ENCODE results near the gene ATP2B3. TPM values are rescaled to one million over a fixed set of nuclear protein-coding genes. Genes with fewer than 3 reads are reported as not detected.

Gene ATP2B3
- polyA plus RNA-seq, 1 donor (not counting 4 experiments of a cell fraction or from before 2014, with no cell fraction given): not detected

GRCh38 chrX:153513265-153513664, 4.2 kb upstream of the ATP2B3 start:
- Histone ChIP-seq H3K9me1 (ENCODE audit: control insufficient read depth, extremely low read depth, insufficient read depth, low read length) (no peaks in the 10 kb centered on the region), H3K79me2 (ENCODE audit: control insufficient read depth, insufficient read depth, low read length) (no peaks in the 10 kb centered on the region), H3K4me2 (ENCODE audit: control insufficient read depth, extremely low read depth, insufficient read depth, low read depth, low read length) (no peak overlapping the region), H3K4me3 (ENCODE audit: control insufficient read depth in 2 of 3, extremely low read depth in 1 of 3, insufficient read depth in 2 of 3, low read depth in 1 of 3, low read length in 3 of 3) (no peak overlapping the region), H2AFZ (ENCODE audit: control insufficient read depth, low read length) (no peak overlapping the region), H3K36me3 (ENCODE audit: control insufficient read depth in 2 of 2, extremely low read depth in 1 of 2, insufficient read depth in 2 of 2, low read length in 2 of 2) (no peaks in the 10 kb centered on the region), H4K20me1 (ENCODE audit: control insufficient read depth, extremely low read depth, insufficient read depth, low read length) (no peaks in the 10 kb centered on the region), H3K27ac (ENCODE audit: control insufficient read depth, insufficient read depth, low read length) (no peak overlapping the region), H3K27me3 (ENCODE audit: control insufficient read depth, extremely low read depth, insufficient read depth, low read length) (peaks cover 34% of the 10 kb centered on the region), H3K4me1 (ENCODE audit: control insufficient read depth, extremely low read depth, insufficient read depth, low read length) (no peaks in the 10 kb centered on the region), H3K9me3 (ENCODE audit: control insufficient read depth, low read depth, low read length) (peaks cover 7% of the 10 kb centered on the region), H3K9ac (ENCODE audit: control insufficient read depth, extremely low read depth, insufficient read depth, low read length) (no peak overlapping the region)
- FAIRE-seq (no peak), DNase-seq (ENCODE audit: low read depth, low spot score) (no peak)
- dilution Hi-C loops (cut with MboI; ENCODE audit: extremely low pct_ligation_motif_present, low sequenced_read_pairs): no loop called here
- no peak for TF ChIP-seq EZH2 (IDR thresholded peaks at IDR 0.05; ENCODE audit: low read length)
- TF ChIP-seq, protein P1, sequence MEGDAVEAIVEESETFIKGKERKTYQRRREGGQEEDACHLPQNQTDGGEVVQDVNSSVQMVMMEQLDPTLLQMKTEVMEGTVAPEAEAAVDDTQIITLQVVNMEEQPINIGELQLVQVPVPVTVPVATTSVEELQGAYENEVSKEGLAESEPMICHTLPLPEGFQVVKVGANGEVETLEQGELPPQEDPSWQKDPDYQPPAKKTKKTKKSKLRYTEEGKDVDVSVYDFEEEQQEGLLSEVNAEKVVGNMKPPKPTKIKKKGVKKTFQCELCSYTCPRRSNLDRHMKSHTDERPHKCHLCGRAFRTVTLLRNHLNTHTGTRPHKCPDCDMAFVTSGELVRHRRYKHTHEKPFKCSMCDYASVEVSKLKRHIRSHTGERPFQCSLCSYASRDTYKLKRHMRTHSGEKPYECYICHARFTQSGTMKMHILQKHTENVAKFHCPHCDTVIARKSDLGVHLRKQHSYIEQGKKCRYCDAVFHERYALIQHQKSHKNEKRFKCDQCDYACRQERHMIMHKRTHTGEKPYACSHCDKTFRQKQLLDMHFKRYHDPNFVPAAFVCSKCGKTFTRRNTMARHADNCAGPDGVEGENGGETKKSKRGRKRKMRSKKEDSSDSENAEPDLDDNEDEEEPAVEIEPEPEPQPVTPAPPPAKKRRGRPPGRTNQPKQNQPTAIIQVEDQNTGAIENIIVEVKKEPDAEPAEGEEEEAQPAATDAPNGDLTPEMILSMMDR (optimal IDR thresholded peaks at IDR 0.05 in 1 of 3, IDR thresholded peaks at IDR 0.05 in 1 of 3, conservative IDR thresholded peaks at IDR 0.05 in 1 of 3; ENCODE audit: extremely low read depth in 1 of 3, insufficient read depth in 2 of 3, low read length in 3 of 3): no peak

- FAIRE-seq: no peak
- no peak overlapping the region for H3K27ac ChIP-seq (ENCODE audit: control insufficient read depth, insufficient read depth, low read length)
- H3K9me3 ChIP-seq (ENCODE audit: control insufficient read depth, low read depth, low read length): peaks cover 7% of the 10 kb centered on the region
- no peaks in the 10 kb centered on the region for H3K4me1 ChIP-seq (ENCODE audit: control insufficient read depth, extremely low read depth, insufficient read depth, low read length)
- no peaks in the 10 kb centered on the region for H3K36me3 ChIP-seq (ENCODE audit: control insufficient read depth in 2 of 2, extremely low read depth in 1 of 2, insufficient read depth in 2 of 2, low read length in 2 of 2)
- no peak overlapping the region for H3K4me2 ChIP-seq (ENCODE audit: control insufficient read depth, extremely low read depth, insufficient read depth, low read depth, low read length)
- H3K4me3 ChIP-seq (ENCODE audit: control insufficient read depth in 2 of 3, extremely low read depth in 1 of 3, insufficient read depth in 2 of 3, low read depth in 1 of 3, low read length in 3 of 3): no peak overlapping the region
- no peak overlapping the region for H3K9ac ChIP-seq (ENCODE audit: control insufficient read depth, extremely low read depth, insufficient read depth, low read length)
- no peaks in the 10 kb centered on the region for H4K20me1 ChIP-seq (ENCODE audit: control insufficient read depth, extremely low read depth, insufficient read depth, low read length)
- H2AFZ ChIP-seq (ENCODE audit: control insufficient read depth, low read length): no peak overlapping the region
- no peak for TF ChIP-seq EZH2 (IDR thresholded peaks at IDR 0.05; ENCODE audit: low read length)
- TF ChIP-seq, protein P1 (optimal IDR thresholded peaks at IDR 0.05 in 1 of 3, IDR thresholded peaks at IDR 0.05 in 1 of 3, conservative IDR thresholded peaks at IDR 0.05 in 1 of 3; ENCODE audit: extremely low read depth in 1 of 3, insufficient read depth in 2 of 3, low read length in 3 of 3): no peak
- peaks cover 38% of the 10 kb centered on the region for H3K27me3 ChIP-seq (ENCODE audit: control insufficient read depth, extremely low read depth, insufficient read depth, low read length)
- dilution Hi-C loops (cut with MboI; ENCODE audit: extremely low pct_ligation_motif_present, low sequenced_read_pairs): no loop called here
- no peaks in the 10 kb centered on the region for H3K9me1 ChIP-seq (ENCODE audit: control insufficient read depth, extremely low read depth, insufficient read depth, low read length)
- H3K79me2 ChIP-seq (ENCODE audit: control insufficient read depth, insufficient read depth, low read length): no peaks in the 10 kb centered on the region
- no peak for DNase-seq (ENCODE audit: low read depth, low spot score)
Measured at GRCh38 chrX:153514259-153514658, 3.2 kb upstream of the ATP2B3 start.

All from keratinocyte (primary cell).